ENCODE results near the gene CCNB2. TPM values are rescaled to one million over a fixed set of nuclear protein-coding genes. Genes with fewer than 3 reads are reported as not detected.

CCNB2 gene
- total and polyA plus RNA-seq, 9 of the 15 experiments (the other 6 are each of a cell fraction or from before 2014, with no cell fraction given): 84.8 to 266 (median 124) TPM

GRCh38 chr15:59104912-59105732 lies at the start of gene CCNB2 (continued):
- TF ChIP-seq PURB (CRISPR knock-in tag; IDR thresholded peaks at IDR 0.05; ENCODE audit: low read depth) (no peak), ZNF3 (CRISPR knock-in tag; IDR thresholded peaks at IDR 0.05) (no peak), ZNF445 (CRISPR knock-in tag; IDR thresholded peaks at IDR 0.05; ENCODE audit: low read depth) (no peak), TFE3 (CRISPR knock-in tag; IDR thresholded peaks at IDR 0.05) (no peak), GTF2E2 (tag; IDR thresholded peaks at IDR 0.05) (no peak; the same call in 1 of the 2 replicates), MYBL2 (IDR thresholded peaks at IDR 0.05; ENCODE audit: low read depth) (peak; percentile 98), MYBL2 (CRISPR knock-in tag; IDR thresholded peaks at IDR 0.05; ENCODE audit: borderline replicate concordance) (peak; percentile 95; the same call in 1 of the 2 replicates), ZBTB8A (IDR thresholded peaks at IDR 0.05; ENCODE audit: partially characterized antibody) (no peak), PCBP2 (IDR thresholded peaks at IDR 0.05; ENCODE audit: low read depth, low read length, poor library complexity, severe bottlenecking) (no peak), REST (IDR thresholded peaks at IDR 0.05; ENCODE audit: borderline replicate concordance) (no peak), REST (CRISPR knock-in tag; IDR thresholded peaks at IDR 0.05; ENCODE audit: low read depth) (peak; percentile 59; the same call in 1 of the 2 replicates), GTF2A2 (tag; IDR thresholded peaks at IDR 0.05) (no peak), KLF13 (tag; IDR thresholded peaks at IDR 0.05; ENCODE audit: borderline replicate concordance, low read depth) (0 out of 2 replicates have a peak, but pooled peaks have one; percentile 37)
- TF ChIP-seq, protein P1, sequence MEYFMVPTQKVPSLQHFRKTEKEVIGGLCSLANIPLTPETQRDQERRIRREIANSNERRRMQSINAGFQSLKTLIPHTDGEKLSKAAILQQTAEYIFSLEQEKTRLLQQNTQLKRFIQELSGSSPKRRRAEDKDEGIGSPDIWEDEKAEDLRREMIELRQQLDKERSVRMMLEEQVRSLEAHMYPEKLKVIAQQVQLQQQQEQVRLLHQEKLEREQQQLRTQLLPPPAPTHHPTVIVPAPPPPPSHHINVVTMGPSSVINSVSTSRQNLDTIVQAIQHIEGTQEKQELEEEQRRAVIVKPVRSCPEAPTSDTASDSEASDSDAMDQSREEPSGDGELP (CRISPR knock-in tag; IDR thresholded peaks at IDR 0.05; ENCODE audit: borderline replicate concordance): peak; percentile 74
- TF ChIP-seq, protein P2, sequence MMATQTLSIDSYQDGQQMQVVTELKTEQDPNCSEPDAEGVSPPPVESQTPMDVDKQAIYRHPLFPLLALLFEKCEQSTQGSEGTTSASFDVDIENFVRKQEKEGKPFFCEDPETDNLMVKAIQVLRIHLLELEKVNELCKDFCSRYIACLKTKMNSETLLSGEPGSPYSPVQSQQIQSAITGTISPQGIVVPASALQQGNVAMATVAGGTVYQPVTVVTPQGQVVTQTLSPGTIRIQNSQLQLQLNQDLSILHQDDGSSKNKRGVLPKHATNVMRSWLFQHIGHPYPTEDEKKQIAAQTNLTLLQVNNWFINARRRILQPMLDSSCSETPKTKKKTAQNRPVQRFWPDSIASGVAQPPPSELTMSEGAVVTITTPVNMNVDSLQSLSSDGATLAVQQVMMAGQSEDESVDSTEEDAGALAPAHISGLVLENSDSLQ (IDR thresholded peaks at IDR 0.05): peak; percentile 94
